GM20000 (cell line): Measurements from ENCODE around the gene CAP2.

ENCODE experiments used
- DNase-seq: peaks from one replicate; pipeline ENCODE4 v3.0.0; 2012; ENCODE audit warnings: low spot score
- CTCF ChIP-seq: IDR thresholded peaks from 2 replicates; pipeline ENCODE4 v1.5.1; 2012; ENCODE audit warnings: mild to moderate bottlenecking, control low read depth; ENCODE audit errors: extremely low read depth, missing control alignments

Gene CAP2

GRCh38 chr6:17482711-17483110 is 89.3 kb downstream of the CAP2 start:
- TF ChIP-seq CTCF, result no peak
- no peak for DNase-seq

- TF ChIP-seq CTCF, result no peak
- DNase-seq, result no peak
Measured at GRCh38 chr6:17483391-17484016, 90.1 kb downstream of the CAP2 start.

GRCh38 chr6:17484201-17484849 is 90.9 kb downstream of the CAP2 start:
- TF ChIP-seq CTCF, result no peak
- DNase-seq, result no peak

GRCh38 chr6:17485181-17485580 is 91.8 kb downstream of the CAP2 start:
- no peak for TF ChIP-seq CTCF
- no peak for DNase-seq

- no peak for TF ChIP-seq CTCF
- no peak for DNase-seq
Measured at GRCh38 chr6:17485946-17486345, 92.6 kb downstream of the CAP2 start.

GRCh38 chr6:17486680-17487079 is 93.3 kb downstream of the CAP2 start:
- DNase-seq, result no peak
- TF ChIP-seq CTCF, result no peak

- no peak for TF ChIP-seq CTCF
- no peak for DNase-seq
Measured at GRCh38 chr6:17490724-17491123, 97.3 kb downstream of the CAP2 start.
